GM12892 (cell line): ENCODE measurements around the gene TAF11.

ENCODE experiments used
- POLR2AphosphoS5 ChIP-seq: IDR thresholded peaks from 2 replicates; pipeline ENCODE4 v1.6.1; 2011; ENCODE audit warnings: low read depth, low read length, control low read depth
- TAF1 ChIP-seq: IDR thresholded peaks from 2 replicates; pipeline ENCODE4 v1.6.1; 2011; ENCODE audit warnings: low read depth, mild to moderate bottlenecking, control low read depth, low read length, borderline replicate concordance

- TF ChIP-seq POLR2AphosphoS5 (no peak), TAF1 (no peak)
Observed at GRCh38 chr6:34855463-34855862, 32.4 kb downstream of the TAF11 start.
